ENCODE measurements around the gene SLC44A3.

DNA sequence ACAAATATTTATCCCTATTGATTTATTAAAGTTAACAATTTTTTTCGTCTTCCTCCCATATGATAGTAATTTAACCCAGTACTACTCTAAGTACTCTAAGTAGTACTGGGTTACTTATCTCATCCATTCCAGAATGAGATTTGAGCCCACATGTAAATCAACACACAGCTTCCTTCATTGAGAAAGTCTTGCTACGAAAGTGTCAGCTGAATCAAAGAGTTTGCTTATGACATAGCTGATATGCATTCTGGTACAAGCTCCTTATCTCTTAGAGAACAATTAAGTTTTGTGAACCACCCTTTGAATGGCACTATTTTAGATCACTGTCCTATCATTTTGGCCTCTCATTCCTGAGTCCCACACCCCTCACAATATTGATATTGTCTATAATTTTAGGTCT lies 2.4 kb upstream of the SLC44A3 start:
- no peak for TF ChIP-seq CTCF (IDR thresholded peaks at IDR 0.05)
- no peak for TF ChIP-seq POLR2A (IDR thresholded peaks at IDR 0.05)
